PFSK-1 (cell line): ENCODE results near the gene ITPR3.

ENCODE experiments used
- FOXP2 ChIP-seq: optimal IDR thresholded peaks from 2 replicates; pipeline ENCODE3; 2011; ENCODE audit warnings: borderline replicate concordance, control low read depth, inconsistent platforms; ENCODE audit not compliant: insufficient read depth; ENCODE audit errors: extremely low read length, extremely low read depth
- POLR2AphosphoS5 ChIP-seq: IDR thresholded peaks from 2 replicates; pipeline ENCODE4 v1.6.1; 2012; ENCODE audit warnings: low read depth, mild to moderate bottlenecking, control low read depth, low read length, moderate library complexity
- REST ChIP-seq, 2 experiments: IDR thresholded peaks; 2 replicates each; pipeline versions ENCODE4 v1.6.1 to v1.8.0; 2011 to 2012; ENCODE audit warnings: low read depth in 2 of 2, low read length in 2 of 2, control low read depth in 1 of 2, inconsistent platforms in 1 of 2, mild to moderate bottlenecking in 1 of 2, moderate library complexity in 1 of 2; ENCODE audit not compliant: insufficient read depth in 1 of 2
- SIN3A ChIP-seq: IDR thresholded peaks from 2 replicates; pipeline ENCODE4 v1.6.1; 2012; ENCODE audit warnings: mild to moderate bottlenecking, low read length, moderate library complexity, borderline replicate concordance; ENCODE audit not compliant: insufficient read depth
- TAF1 ChIP-seq: IDR thresholded peaks from 2 replicates; pipeline ENCODE4 v1.6.1; 2012; ENCODE audit warnings: low read length, control low read depth, borderline replicate concordance; ENCODE audit not compliant: insufficient read depth

DNA sequence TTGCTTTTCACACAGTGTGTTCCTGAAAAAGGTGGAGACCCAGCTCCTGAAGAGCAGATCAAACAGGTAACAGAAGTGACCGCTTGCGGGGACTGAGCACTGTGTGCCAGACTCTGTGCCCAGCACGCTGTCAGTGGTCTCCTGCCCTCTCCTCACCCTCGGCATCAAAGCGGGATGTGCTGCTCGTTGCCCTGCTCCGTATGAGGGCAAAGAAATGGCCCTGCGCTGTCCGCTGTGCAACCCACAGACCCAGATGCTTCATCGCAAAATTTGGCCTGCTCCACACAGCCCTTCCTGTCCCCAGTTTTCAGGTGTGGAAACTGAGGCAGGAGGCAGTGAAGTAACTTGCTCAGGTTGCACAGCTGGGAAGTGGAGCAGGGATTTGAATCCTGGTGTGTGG is 76.7 kb downstream of the ITPR3 start:
- TF ChIP-seq TAF1 (no peak), POLR2AphosphoS5 (no peak), SIN3A (no peak), REST (IDR thresholded peaks at IDR 0.05; ENCODE audit: insufficient read depth in 1 of 2, low read depth in 2 of 2, low read length in 2 of 2) (no peak), FOXP2 (no peak)
